Fibroblast of the aortic adventitia (primary cell): ENCODE results near the gene RASEF. TPM values are rescaled to one million over a fixed set of nuclear protein-coding genes. Genes with fewer than 3 reads are reported as not detected.
A peak's percentile ranks its signal among the peaks of the same experiment; 100 is the strongest.

Experiments used
- DNase-seq: peaks from one replicate; pipeline ENCODE4 v3.0.0-alpha.2; 2010; ENCODE audit warnings: low read depth
- H3K4me3 ChIP-seq: 2 replicates; pipeline ENCODE4 v1.5.1; 2011; ENCODE audit warnings: low read depth, mild to moderate bottlenecking, control low read depth, low read length, moderate library complexity
- CTCF ChIP-seq: IDR thresholded peaks from 2 replicates; pipeline ENCODE4 v1.5.1; 2011; ENCODE audit warnings: mild to moderate bottlenecking, low read length, control low read depth, inconsistent platforms; ENCODE audit not compliant: insufficient read depth
- total RNA-seq: library from RNA; depleted of rRNA; stranded (reverse); fragments of >200 nt; gene quantifications from 2 replicates; pipeline ENCODE4 v1.2.3, GENCODE V29; 2012; ENCODE audit warnings: low replicate concordance

The RASEF gene
- 0.27 and 0.41 TPM in 2 replicates for total RNA-seq

- DNase-seq, result no peak
- no peak for TF ChIP-seq CTCF
- peak within 1 kb of the TSS; percentile 55 for H3K4me3 ChIP-seq
Observed at GRCh38 chr9:83062651-83063527, at the start of gene RASEF. TSS of gene RASEF (minus strand) at chr9:83063142. CDS start at chr9:83062867, 275 bp downstream.

- DNase-seq, result no peak
- no peak for TF ChIP-seq CTCF
- no peak overlapping the region for H3K4me3 ChIP-seq
Observed at GRCh38 chr9:83111169-83111568, 48.2 kb upstream of the RASEF start.

GRCh38 chr9:83109296-83109695, 46.4 kb upstream of the RASEF start:
- no peak for DNase-seq
- no peak for TF ChIP-seq CTCF
- H3K4me3 ChIP-seq, result no peak overlapping the region

- no peak for TF ChIP-seq CTCF
- no peak for DNase-seq
- H3K4me3 ChIP-seq, result no peak overlapping the region
Observed at GRCh38 chr9:83108208-83108607, 45.3 kb upstream of the RASEF start.

- no peak overlapping the region for H3K4me3 ChIP-seq
- DNase-seq, result no peak
- no peak for TF ChIP-seq CTCF
Observed at GRCh38 chr9:83106772-83107171, 43.8 kb upstream of the RASEF start.

GRCh38 chr9:83106263-83106662, 43.3 kb upstream of the RASEF start:
- DNase-seq, result no peak
- TF ChIP-seq CTCF, result no peak
- no peak overlapping the region for H3K4me3 ChIP-seq
